Stomach (tissue), 9 donors: ENCODE measurements around the gene FAM3D. TPM values are rescaled to one million over a fixed set of nuclear protein-coding genes. Genes with fewer than 3 reads are reported as not detected.
A peak's percentile ranks its signal among the peaks of the same experiment; 100 is the strongest.

Experiments
- DNase-seq, 2 donors: peaks; one replicate each; pipeline versions ENCODE4 v3.0.0 to v3.0.0-alpha.2; 2013 to 2019
- H3K27ac ChIP-seq, 5 donors: fragments of 200-600 bp in 4 of 5; sonication (generic) in 4 of 5; one replicate each; pipeline ENCODE4 v1.5.1; 2013 to 2019; ENCODE audit warnings: mild to moderate bottlenecking in 1 of 5, moderate library complexity in 1 of 5
- H3K27me3 ChIP-seq, 3 donors: fragments of 200-600 bp; sonication (generic); one replicate each; pipeline ENCODE4 v1.5.1; 2017 to 2019; ENCODE audit warnings: mixed run types in 1 of 3
- H3K36me3 ChIP-seq, 4 donors: fragments of 200-600 bp; sonication (generic); 1 replicate in 3 of 4; 2 replicates in 1 of 4; pipeline ENCODE4 v1.5.1; 2016 to 2019
- H3K4me1 ChIP-seq, 4 donors: fragments of 200-600 bp; sonication (generic); one replicate each; pipeline ENCODE4 v1.5.1; 2016 to 2019
- H3K4me3 ChIP-seq, 4 donors: fragments of 200-600 bp; sonication (generic) in 3 of 4; one replicate each; pipeline ENCODE4 v1.5.1; 2016 to 2019; ENCODE audit warnings: mild to moderate bottlenecking in 1 of 4
- H3K9me3 ChIP-seq, 4 donors: fragments of 200-600 bp; sonication (generic); one replicate each; pipeline ENCODE4 v1.5.1; 2016 to 2019
- EP300 ChIP-seq: sonication (generic); formaldehyde crosslinking; IDR thresholded peaks from one replicate; pipeline ENCODE4 v1.6.1; 2017; ENCODE audit warnings: antibody characterized with exemption
- POLR2A ChIP-seq, 4 donors: fragments of 450-650 bp; IDR thresholded peaks; one replicate each; pipeline ENCODE4 v1.6.1; 2016; ENCODE audit warnings: antibody characterized with exemption in 4 of 4, control low read depth in 2 of 4, mild to moderate bottlenecking in 1 of 4, moderate library complexity in 1 of 4
- POLR2AphosphoS5 ChIP-seq, 3 donors: sonication (generic); formaldehyde crosslinking; IDR thresholded peaks; one replicate each; pipeline ENCODE4 v1.6.1; 2016; ENCODE audit warnings: antibody characterized with exemption in 3 of 3
- WGBS, 5 donors: extraction: QIAGEN DNeasy Blood & Tissue Kit in 3 of 5; methylation state at CpG; one replicate each; pipeline versions ENCODE4 v1.1.5 to v1.1.7; 2013 to 2018; 5-methylcytosine and 5-hydroxymethylcytosine counted together
- intact Hi-C: fragments of 100-400 bp; cut with DNase I; formaldehyde crosslinking; loops from one replicate; pipeline ENCODE4 v1.15.1; 2023; ENCODE audit warnings: low total_unique reads
- polyA plus RNA-seq, 3 donors: library from polyadenylated mRNA; stranded (reverse); fragments of 200-250 nt; gene quantifications; one replicate each; pipeline ENCODE4 v1.2.3, GENCODE V29; 2013
- total RNA-seq, 5 donors: library from RNA; depleted of rRNA; stranded (reverse); fragments of >200 nt; gene quantifications; one replicate each; pipeline versions ENCODE4 v1.1.0 to v1.2.3, GENCODE V29; 2014 to 2016
- TF ChIP-seq, protein P1 (sequence below), 7 experiments: fragments of 450-650 bp in 4 of 7; fragments of 200-600 bp in 3 of 7; sonication (generic) in 3 of 7; IDR thresholded peaks; one replicate each; pipeline ENCODE4 v1.5.1; 2016 to 2019; ENCODE audit warnings: antibody characterized with exemption in 7 of 7, control low read depth in 2 of 7, mild to moderate bottlenecking in 1 of 7
- donor health status: healthy with polysubstance abuse.
- donor health status: Bipolar disorder and iron deficiency.
- donor health status: healthy.

Gene FAM3D
- total and polyA plus RNA-seq, 8 donors: 7.6 to 581 (median 39.1) TPM

GRCh38 chr3:58658508-58658907 is 8.1 kb downstream of the FAM3D start:
- no peak for DNase-seq
- TF ChIP-seq EP300 (no peak), POLR2A (IDR thresholded peaks at IDR 0.05) (no peak), POLR2AphosphoS5 (IDR thresholded peaks at IDR 0.05) (no peak)
- TF ChIP-seq, protein P1, sequence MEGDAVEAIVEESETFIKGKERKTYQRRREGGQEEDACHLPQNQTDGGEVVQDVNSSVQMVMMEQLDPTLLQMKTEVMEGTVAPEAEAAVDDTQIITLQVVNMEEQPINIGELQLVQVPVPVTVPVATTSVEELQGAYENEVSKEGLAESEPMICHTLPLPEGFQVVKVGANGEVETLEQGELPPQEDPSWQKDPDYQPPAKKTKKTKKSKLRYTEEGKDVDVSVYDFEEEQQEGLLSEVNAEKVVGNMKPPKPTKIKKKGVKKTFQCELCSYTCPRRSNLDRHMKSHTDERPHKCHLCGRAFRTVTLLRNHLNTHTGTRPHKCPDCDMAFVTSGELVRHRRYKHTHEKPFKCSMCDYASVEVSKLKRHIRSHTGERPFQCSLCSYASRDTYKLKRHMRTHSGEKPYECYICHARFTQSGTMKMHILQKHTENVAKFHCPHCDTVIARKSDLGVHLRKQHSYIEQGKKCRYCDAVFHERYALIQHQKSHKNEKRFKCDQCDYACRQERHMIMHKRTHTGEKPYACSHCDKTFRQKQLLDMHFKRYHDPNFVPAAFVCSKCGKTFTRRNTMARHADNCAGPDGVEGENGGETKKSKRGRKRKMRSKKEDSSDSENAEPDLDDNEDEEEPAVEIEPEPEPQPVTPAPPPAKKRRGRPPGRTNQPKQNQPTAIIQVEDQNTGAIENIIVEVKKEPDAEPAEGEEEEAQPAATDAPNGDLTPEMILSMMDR (IDR thresholded peaks at IDR 0.05): no peak
- H3K4me1 ChIP-seq: peaks cover 0 to 42% (median 4%) of the 10 kb centered on the region in 4 donors
- no peaks in the 10 kb centered on the region for H3K9me3 ChIP-seq
- H3K36me3 ChIP-seq: peaks cover 0 to 9% (median 2%) of the 10 kb centered on the region in 4 donors
- intact Hi-C loops: no loop called here
- no peak overlapping the region for H3K4me3 ChIP-seq
- no peaks in the 10 kb centered on the region for H3K27me3 ChIP-seq
- H3K27ac ChIP-seq: peak overlapping the region in 2 of 5 donors; percentile 48 to 60
- 86 to 98% (median 92%) methylated on average over 4 of the region's 4 CpGs for WGBS, 5 donors

DNA sequence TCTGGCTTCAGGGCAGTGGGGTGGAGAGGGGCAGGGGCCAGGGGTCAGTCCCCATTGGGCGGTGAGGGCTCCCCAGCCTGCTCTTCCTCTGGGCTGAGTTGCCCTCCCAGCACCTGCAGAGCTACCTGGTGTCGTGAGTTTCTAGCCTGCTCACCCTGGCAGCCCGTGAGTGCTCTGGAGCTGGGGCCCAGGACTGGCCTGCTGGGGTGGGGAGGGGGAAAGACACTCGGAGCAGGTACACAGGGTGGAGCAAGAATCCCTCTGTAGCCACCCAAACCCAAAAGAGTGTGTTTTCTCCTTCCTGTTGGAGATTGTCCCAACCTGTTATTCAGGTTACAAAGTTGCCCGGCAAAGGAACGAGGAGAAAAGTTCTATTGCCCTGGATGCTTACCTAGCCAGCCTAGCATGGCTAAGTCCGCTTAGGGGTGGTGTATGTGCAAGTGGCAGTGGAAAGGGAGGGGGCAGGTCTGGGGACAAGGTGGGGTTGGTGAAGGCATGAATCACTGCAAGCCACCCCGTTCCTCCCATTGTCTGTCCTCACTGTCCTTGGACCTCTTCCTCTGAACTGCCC is 8.9 kb downstream of the FAM3D start:
- Histone ChIP-seq H3K27ac (peak overlapping the region in 2 of 5 donors; percentile 48 to 60), H3K4me3 (no peak overlapping the region), H3K4me1 (peaks cover 0 to 42% (median 4%) of the 10 kb centered on the region in 4 donors), H3K9me3 (no peaks in the 10 kb centered on the region), H3K27me3 (no peaks in the 10 kb centered on the region), H3K36me3 (peaks cover 0 to 9% (median 2%) of the 10 kb centered on the region in 4 donors)
- peak; percentile 30 to 86 for DNase-seq
- TF ChIP-seq EP300 (no peak), POLR2A (IDR thresholded peaks at IDR 0.05) (no peak), POLR2AphosphoS5 (IDR thresholded peaks at IDR 0.05) (peak in 1 of 3 donors; percentile 40)
- WGBS, 5 donors: 38 to 56% (median 52%) methylated on average over 6 to 8 of the region's 8 CpGs
- intact Hi-C loops: no loop called here

GRCh38 chr3:58657036-58657520 is 9.5 kb downstream of the FAM3D start:
- Histone ChIP-seq H3K9me3 (no peaks in the 10 kb centered on the region), H3K27ac (peak overlapping the region in 2 of 5 donors; percentile 48 to 60), H3K4me1 (peaks cover 0 to 37% (median 4%) of the 10 kb centered on the region in 4 donors), H3K4me3 (no peak overlapping the region), H3K27me3 (no peaks in the 10 kb centered on the region), H3K36me3 (peaks cover 0 to 9% (median 2%) of the 10 kb centered on the region in 4 donors)
- DNase-seq: no peak
- 73 to 78% (median 75%) methylated on average over 9 of the region's 9 CpGs for WGBS, 5 donors
- TF ChIP-seq, protein P1 (IDR thresholded peaks at IDR 0.05): no peak
- TF ChIP-seq POLR2A (IDR thresholded peaks at IDR 0.05) (no peak), EP300 (no peak), POLR2AphosphoS5 (IDR thresholded peaks at IDR 0.05) (no peak)
- intact Hi-C loops: no loop called here

- H3K4me1 ChIP-seq: peaks cover 0 to 32% (median 4%) of the 10 kb centered on the region in 4 donors
- intact Hi-C loops: no loop called here
- no peak for TF ChIP-seq POLR2AphosphoS5 (IDR thresholded peaks at IDR 0.05)
- TF ChIP-seq, protein P1 (IDR thresholded peaks at IDR 0.05): no peak
- TF ChIP-seq POLR2A (IDR thresholded peaks at IDR 0.05): no peak
- no peak overlapping the region for H3K4me3 ChIP-seq
- H3K27ac ChIP-seq: no peak overlapping the region
- no peaks in the 10 kb centered on the region for H3K27me3 ChIP-seq
- 71 to 81% (median 78%) methylated on average over 2 of the region's 2 CpGs for WGBS, 5 donors
- peaks cover 0 to 9% (median 2%) of the 10 kb centered on the region in 4 donors for H3K36me3 ChIP-seq
- H3K9me3 ChIP-seq: no peaks in the 10 kb centered on the region
- DNase-seq: no peak
Observed at GRCh38 chr3:58656631-58657030, 9.9 kb downstream of the FAM3D start.

GRCh38 chr3:58654466-58654865 is 12.1 kb downstream of the FAM3D start:
- intact Hi-C loops: no loop called here
- Histone ChIP-seq H3K4me3 (no peak overlapping the region), H3K27me3 (no peaks in the 10 kb centered on the region), H3K9me3 (no peaks in the 10 kb centered on the region), H3K27ac (no peak overlapping the region), H3K36me3 (peaks cover 0 to 9% (median 2%) of the 10 kb centered on the region in 4 donors), H3K4me1 (peaks cover 0 to 25% (median 2%) of the 10 kb centered on the region in 4 donors)
- DNase-seq: no peak
- no peak for TF ChIP-seq POLR2AphosphoS5 (IDR thresholded peaks at IDR 0.05)
- TF ChIP-seq, protein P1 (IDR thresholded peaks at IDR 0.05): no peak
- TF ChIP-seq POLR2A (IDR thresholded peaks at IDR 0.05): no peak
- TF ChIP-seq EP300: no peak
- WGBS, 5 donors: 81 to 95% (median 92%) methylated on average over 3 to 6 of the region's 6 CpGs
